Breast epithelium (tissue), 4 donors: ENCODE results near the gene GRM4. TPM values are rescaled to one million over a fixed set of nuclear protein-coding genes. Genes with fewer than 3 reads are reported as not detected.

ENCODE experiments used
- DNase-seq, 2 donors: peaks; one replicate each; pipeline ENCODE4 v3.0.0-alpha.2; 2019; ENCODE audit warnings: low spot score in 2 of 2
- H3K27ac ChIP-seq, 2 donors: fragments of 200-600 bp; sonication (generic) in 1 of 2; one replicate each; pipeline ENCODE4 v1.5.1; 2016 to 2019; ENCODE audit warnings: mild to moderate bottlenecking in 1 of 2
- H3K27me3 ChIP-seq, 2 donors: fragments of 200-600 bp; sonication (generic) in 1 of 2; one replicate each; pipeline versions ENCODE4 v1.5.1 to v1.6.0; 2017 to 2019; ENCODE audit warnings: control low read depth in 1 of 2, mild to moderate bottlenecking in 1 of 2
- H3K36me3 ChIP-seq: fragments of 200-600 bp; one replicate; pipeline ENCODE4 v1.5.1; 2019
- H3K4me1 ChIP-seq, 2 donors: fragments of 200-600 bp; sonication (generic); one replicate each; pipeline ENCODE4 v1.5.1; 2016 to 2019; ENCODE audit warnings: control low read depth in 1 of 2
- H3K4me3 ChIP-seq, 3 donors: fragments of 200-600 bp; sonication (generic); 1 replicate in 2 of 3; 2 replicates in 1 of 3; pipeline ENCODE4 v1.5.1; 2016 to 2019; ENCODE audit warnings: mild to moderate bottlenecking in 3 of 3, moderate library complexity in 2 of 3
- H3K9me3 ChIP-seq, 2 donors: fragments of 200-600 bp; sonication (generic) in 1 of 2; one replicate each; pipeline ENCODE4 v1.5.1; 2016 to 2019; ENCODE audit warnings: control low read depth in 1 of 2
- POLR2A ChIP-seq: fragments of 450-650 bp; IDR thresholded peaks from one replicate; pipeline ENCODE4 v1.6.1; 2016; ENCODE audit warnings: antibody characterized with exemption, mild to moderate bottlenecking, moderate library complexity
- POLR2AphosphoS5 ChIP-seq, 3 donors: sonication (generic); formaldehyde crosslinking; IDR thresholded peaks; one replicate each; pipeline ENCODE4 v1.6.1; 2017; ENCODE audit warnings: antibody characterized with exemption in 3 of 3
- intact Hi-C: fragments of 100-400 bp; cut with DNase I; formaldehyde crosslinking; loops from one replicate; pipeline ENCODE4 v1.15.1; 2023; ENCODE audit warnings: low total_unique reads
- total RNA-seq, 3 donors: library from RNA; depleted of rRNA; stranded (reverse); fragments of >200 nt; gene quantifications; one replicate each; pipeline ENCODE4 v1.1.0, GENCODE V29; 2016
- TF ChIP-seq, protein P1 (sequence below), 3 donors: fragments of 450-650 bp; IDR thresholded peaks; one replicate each; pipeline ENCODE4 v1.5.1; 2016 to 2017; ENCODE audit warnings: antibody characterized with exemption in 3 of 3, mild to moderate bottlenecking in 3 of 3, moderate library complexity in 3 of 3

Gene GRM4
- total RNA-seq, 3 donors from 2014 or later, result not detected

DNA sequence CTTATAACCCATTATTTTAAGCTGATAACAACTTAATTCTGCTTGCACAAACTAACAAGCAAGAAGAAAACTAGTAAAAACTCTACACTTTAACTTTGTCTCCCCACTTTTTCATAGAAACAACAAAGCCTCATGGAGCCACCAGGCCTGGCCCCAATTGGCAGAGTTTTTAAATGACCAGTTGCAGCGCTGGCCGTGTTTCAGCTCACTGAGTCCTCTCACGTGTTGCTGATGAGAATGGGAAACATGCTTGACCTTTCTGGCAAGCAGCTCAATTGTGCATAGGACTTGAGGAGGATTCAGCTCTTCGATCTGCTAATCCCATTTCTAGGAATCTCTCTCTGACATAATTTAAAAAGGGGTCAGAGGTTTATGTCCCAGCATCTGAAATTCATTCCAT, 24.5 kb upstream of the GRM4 start:
- TF ChIP-seq POLR2AphosphoS5 (IDR thresholded peaks at IDR 0.05), result no peak
- TF ChIP-seq POLR2A, result no peak
- TF ChIP-seq, protein P1, sequence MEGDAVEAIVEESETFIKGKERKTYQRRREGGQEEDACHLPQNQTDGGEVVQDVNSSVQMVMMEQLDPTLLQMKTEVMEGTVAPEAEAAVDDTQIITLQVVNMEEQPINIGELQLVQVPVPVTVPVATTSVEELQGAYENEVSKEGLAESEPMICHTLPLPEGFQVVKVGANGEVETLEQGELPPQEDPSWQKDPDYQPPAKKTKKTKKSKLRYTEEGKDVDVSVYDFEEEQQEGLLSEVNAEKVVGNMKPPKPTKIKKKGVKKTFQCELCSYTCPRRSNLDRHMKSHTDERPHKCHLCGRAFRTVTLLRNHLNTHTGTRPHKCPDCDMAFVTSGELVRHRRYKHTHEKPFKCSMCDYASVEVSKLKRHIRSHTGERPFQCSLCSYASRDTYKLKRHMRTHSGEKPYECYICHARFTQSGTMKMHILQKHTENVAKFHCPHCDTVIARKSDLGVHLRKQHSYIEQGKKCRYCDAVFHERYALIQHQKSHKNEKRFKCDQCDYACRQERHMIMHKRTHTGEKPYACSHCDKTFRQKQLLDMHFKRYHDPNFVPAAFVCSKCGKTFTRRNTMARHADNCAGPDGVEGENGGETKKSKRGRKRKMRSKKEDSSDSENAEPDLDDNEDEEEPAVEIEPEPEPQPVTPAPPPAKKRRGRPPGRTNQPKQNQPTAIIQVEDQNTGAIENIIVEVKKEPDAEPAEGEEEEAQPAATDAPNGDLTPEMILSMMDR (IDR thresholded peaks at IDR 0.05), result no peak
- Histone ChIP-seq H3K9me3 (no peaks in the 10 kb centered on the region), H3K27me3 (no peaks in the 10 kb centered on the region), H3K4me1 (no peaks in the 10 kb centered on the region), H3K36me3 (no peaks in the 10 kb centered on the region), H3K27ac (no peak overlapping the region), H3K4me3 (no peak overlapping the region)
- DNase-seq, result no peak
- intact Hi-C loops, result no loop called here

DNA sequence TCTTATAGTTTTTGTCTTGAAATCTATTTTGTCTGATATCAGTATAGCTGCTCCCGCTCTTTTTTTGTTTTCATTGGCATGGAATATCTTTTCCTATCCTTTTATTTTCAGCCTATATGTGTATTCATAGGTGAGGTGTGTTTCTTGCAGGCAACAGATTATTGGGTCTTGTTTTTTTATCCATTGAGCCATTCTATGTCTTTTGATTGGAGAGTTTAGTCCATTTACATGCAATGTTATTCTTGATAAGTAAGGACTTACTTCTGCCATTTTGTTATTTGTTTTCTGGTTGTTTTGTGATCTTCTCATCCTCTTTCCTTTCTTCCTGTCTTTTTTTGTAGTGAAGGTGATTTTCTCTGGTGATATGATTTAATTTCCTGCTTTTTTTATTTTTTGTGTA, 24.0 kb upstream of the GRM4 start:
- Histone ChIP-seq H3K4me3 (no peak overlapping the region), H3K9me3 (no peaks in the 10 kb centered on the region), H3K27me3 (no peaks in the 10 kb centered on the region), H3K36me3 (no peaks in the 10 kb centered on the region), H3K4me1 (no peaks in the 10 kb centered on the region), H3K27ac (no peak overlapping the region)
- intact Hi-C loops, result no loop called here
- no peak for TF ChIP-seq POLR2A
- TF ChIP-seq, protein P1 (IDR thresholded peaks at IDR 0.05), result no peak
- TF ChIP-seq POLR2AphosphoS5 (IDR thresholded peaks at IDR 0.05), result no peak
- DNase-seq, result no peak

DNA sequence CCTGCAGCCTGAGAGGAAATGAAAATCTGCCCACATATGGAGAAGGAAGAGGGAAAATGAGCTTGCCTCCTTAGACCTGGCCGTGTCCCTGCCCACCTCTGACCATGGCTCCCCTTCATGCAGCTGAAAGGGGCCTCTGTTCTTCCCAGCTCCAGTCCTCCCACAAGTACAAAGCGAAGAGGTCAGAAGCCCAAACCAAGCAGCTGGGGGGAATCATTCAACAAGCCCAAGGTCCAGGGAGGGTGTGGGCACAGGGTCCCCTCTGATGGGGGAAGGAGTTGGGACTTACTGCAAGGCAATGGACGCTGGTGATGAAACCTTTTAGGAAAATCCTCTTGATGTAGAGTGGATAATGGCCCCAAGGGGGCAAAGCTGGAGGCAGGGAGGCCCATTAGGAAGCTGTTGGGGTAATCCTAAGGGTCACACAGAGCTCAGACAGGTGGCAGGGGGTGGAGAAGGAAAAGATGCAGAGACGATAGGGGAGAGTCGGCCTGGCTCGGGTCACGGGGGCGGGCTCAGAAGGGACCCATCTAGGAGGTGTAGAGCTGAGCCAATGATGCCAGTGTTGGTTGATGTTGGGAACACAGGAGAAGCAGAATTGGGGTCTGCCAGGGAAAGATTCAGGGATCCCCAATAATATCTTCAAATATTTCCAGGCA, 16.1 kb upstream of the GRM4 start:
- Histone ChIP-seq H3K4me3 (no peak overlapping the region), H3K27ac (no peak overlapping the region), H3K4me1 (no peaks in the 10 kb centered on the region), H3K27me3 (no peaks in the 10 kb centered on the region), H3K9me3 (peaks cover 12 to 18% of the 10 kb centered on the region in 2 donors), H3K36me3 (no peaks in the 10 kb centered on the region)
- DNase-seq, result no peak
- TF ChIP-seq POLR2A (no peak), POLR2AphosphoS5 (IDR thresholded peaks at IDR 0.05) (no peak)
- TF ChIP-seq, protein P1 (IDR thresholded peaks at IDR 0.05), result no peak
- intact Hi-C loops, result no loop called here

DNA sequence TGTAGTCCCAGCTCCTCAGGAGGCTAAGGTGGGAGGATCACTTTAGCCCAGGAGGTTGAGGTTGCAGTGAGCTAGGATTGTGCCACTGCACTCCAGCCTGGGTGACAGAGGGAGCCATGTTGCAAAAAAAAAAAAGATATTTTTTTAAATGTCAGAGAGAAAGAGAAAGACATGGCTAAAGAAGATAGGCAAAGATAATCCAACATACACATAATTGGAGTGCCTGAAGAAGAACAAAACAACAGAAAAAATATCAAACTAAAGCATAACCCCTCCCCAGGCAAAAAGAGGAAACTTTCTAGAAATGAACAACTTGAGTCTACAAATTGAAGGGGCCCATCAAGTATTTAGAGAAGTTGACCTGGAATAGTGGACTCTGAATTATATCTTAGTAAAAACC, 14.0 kb upstream of the GRM4 start:
- TF ChIP-seq POLR2AphosphoS5 (IDR thresholded peaks at IDR 0.05) (no peak), POLR2A (no peak)
- TF ChIP-seq, protein P1 (IDR thresholded peaks at IDR 0.05), result no peak
- H3K27ac ChIP-seq, result no peak overlapping the region
- no peaks in the 10 kb centered on the region for H3K36me3 ChIP-seq
- intact Hi-C loops, result loop anchor here (10.0 kb wide), 1 partner anchor 395 kb away; no protein-coding TSS in a partner anchor
- no peaks in the 10 kb centered on the region for H3K27me3 ChIP-seq
- no peak for DNase-seq
- H3K4me3 ChIP-seq, result no peak overlapping the region
- H3K9me3 ChIP-seq, result peaks cover 12 to 18% of the 10 kb centered on the region in 2 donors
- H3K4me1 ChIP-seq, result no peaks in the 10 kb centered on the region

DNA sequence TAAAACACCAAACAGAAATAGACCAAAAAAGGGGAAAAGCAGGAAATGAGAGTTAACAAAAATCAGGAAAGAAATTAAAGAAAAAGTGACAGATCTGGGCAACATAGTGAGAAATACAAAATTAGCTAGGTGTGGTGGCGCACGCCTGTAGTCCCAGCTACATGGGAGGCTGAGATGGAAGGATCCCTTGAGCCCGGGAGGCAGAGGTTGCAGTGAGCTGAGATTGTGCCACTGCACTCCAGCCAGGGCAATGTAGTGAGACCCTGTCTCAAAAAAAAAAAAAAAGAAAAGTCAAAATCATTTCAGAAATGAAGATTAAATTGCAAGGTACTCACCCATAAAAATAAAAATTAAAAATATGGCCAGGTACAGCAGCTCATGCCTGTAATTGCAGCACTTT, 13.0 kb upstream of the GRM4 start:
- DNase-seq, result no peak

More for the DNA sequence above, 13.0 kb upstream of the GRM4 start:
- H3K4me3 ChIP-seq, result no peak overlapping the region
- H3K36me3 ChIP-seq, result no peaks in the 10 kb centered on the region
- TF ChIP-seq POLR2A (no peak), POLR2AphosphoS5 (IDR thresholded peaks at IDR 0.05) (no peak)
- TF ChIP-seq, protein P1 (IDR thresholded peaks at IDR 0.05), result no peak
- H3K27me3 ChIP-seq, result peaks cover 0 to 5% of the 10 kb centered on the region in 2 donors
- no peak overlapping the region for H3K27ac ChIP-seq
- peaks cover 12 to 18% of the 10 kb centered on the region in 2 donors for H3K9me3 ChIP-seq
- intact Hi-C loops, result loop anchor here (10.0 kb wide), 1 partner anchor 394 kb away; no protein-coding TSS in a partner anchor
- H3K4me1 ChIP-seq, result peaks cover 0 to 5% of the 10 kb centered on the region in 2 donors
